B cell (primary cell): Measurements from ENCODE around the gene CYP2R1. TPM values are rescaled to one million over a fixed set of nuclear protein-coding genes. Genes with fewer than 3 reads are reported as not detected.
A peak's percentile ranks its signal among the peaks of the same experiment; 100 is the strongest.

Source experiments
- ATAC-seq: fragments of 200-7000 bp; cut with Tn5 transposase; one replicate; pipeline ENCODE4 v1.10.0; 2021; ENCODE audit warnings: low read depth, mild to moderate bottlenecking, moderate number of reproducible peaks, moderate library complexity
- CTCF ChIA-PET: fragments of 350-600 bp; sonication (Branson Sonifier 250); formaldehyde crosslinking; loops from one replicate; lab custom pipeline; 2021; ENCODE audit warnings: antibody characterized with exemption, inconsistent platforms; lab: Charles Lee
- POLR2A ChIA-PET: fragments of 350-600 bp; sonication (Branson Sonifier 250); formaldehyde crosslinking; loops from one replicate; lab custom pipeline; 2021; ENCODE audit warnings: antibody characterized with exemption; lab: Charles Lee
- DNase-seq: peaks from one replicate; pipeline ENCODE4 v3.0.0; 2013
- H2AFZ ChIP-seq: 2 replicates; pipeline ENCODE4 v1.6.1; 2012; ENCODE audit warnings: mild to moderate bottlenecking, low read depth, low read length; ENCODE audit not compliant: insufficient read depth, poor library complexity, severe bottlenecking
- H3K27ac ChIP-seq, 2 donors: 1 replicate in 1 of 2; 2 replicates in 1 of 2; pipeline ENCODE4 v1.5.1; 2012 to 2013; ENCODE audit warnings: low read length in 2 of 2, mild to moderate bottlenecking in 2 of 2, moderate library complexity in 1 of 2
- H3K27me3 ChIP-seq, 4 experiments: fragments of 200-600 bp in 1 of 4; sonication (generic) in 1 of 4; replicated peaks in 1 of 4; 1 replicate in 2 of 4; 2 replicates in 2 of 4; pipeline versions ENCODE4 v1.6.1 to v1.7.0; 2013 to 2016; ENCODE audit warnings: low read length in 3 of 4, mild to moderate bottlenecking in 2 of 4, mixed read lengths in 1 of 4, moderate library complexity in 1 of 4; ENCODE audit not compliant: insufficient read depth in 4 of 4, control insufficient read depth in 3 of 4; ENCODE audit errors: control extremely low read depth in 1 of 4
- H3K36me3 ChIP-seq, 2 experiments: replicated peaks in 1 of 2; 1 replicate in 1 of 2; 2 replicates in 1 of 2; pipeline versions ENCODE4 v1.6.1 to v1.7.1; 2013; ENCODE audit warnings: low read length in 1 of 2; ENCODE audit not compliant: insufficient read depth in 2 of 2, control insufficient read depth in 1 of 2; ENCODE audit errors: control extremely low read depth in 1 of 2, extremely low read depth in 1 of 2
- H3K4me1 ChIP-seq, 2 donors: fragments of 200-600 bp in 1 of 2; sonication (generic) in 1 of 2; 1 replicate in 1 of 2; 2 replicates in 1 of 2; pipeline versions ENCODE4 v1.5.1 to v1.6.1; 2013 to 2017; ENCODE audit warnings: low read length in 2 of 2; ENCODE audit not compliant: control insufficient read depth in 2 of 2, insufficient read depth in 2 of 2
- H3K4me2 ChIP-seq: replicated peaks from 2 replicates; pipeline ENCODE3; 2012; ENCODE audit warnings: mild to moderate bottlenecking, low read depth, low read length; ENCODE audit not compliant: poor library complexity, severe bottlenecking
- H3K4me3 ChIP-seq, 5 experiments: fragments of 200-600 bp in 1 of 5; sonication (generic) in 1 of 5; 1 replicate in 3 of 5; 2 replicates in 2 of 5; pipeline versions ENCODE4 v1.5.1 to v1.7.0; 2011 to 2016; ENCODE audit warnings: low read length in 4 of 5, mild to moderate bottlenecking in 4 of 5, low read depth in 2 of 5, control low read depth in 1 of 5, moderate library complexity in 1 of 5; ENCODE audit not compliant: insufficient read depth in 1 of 5; ENCODE audit errors: control extremely low read depth in 1 of 5, extremely low read depth in 1 of 5
- H3K79me2 ChIP-seq: fragments of 200-600 bp; sonication (generic); one replicate; pipeline ENCODE4 v1.6.0; 2016; ENCODE audit warnings: low read length; ENCODE audit not compliant: control insufficient read depth, insufficient read depth
- H3K9ac ChIP-seq: fragments of 200-600 bp; sonication (generic); 2 replicates; pipeline ENCODE4 v1.6.1; 2017; ENCODE audit warnings: mild to moderate bottlenecking, low read length, moderate library complexity
- H3K9me3 ChIP-seq, 3 donors: one replicate each; pipeline versions ENCODE4 v1.6.1 to v1.7.1; 2013; ENCODE audit warnings: low read length in 2 of 3; ENCODE audit not compliant: control insufficient read depth in 2 of 3, insufficient read depth in 1 of 3; ENCODE audit errors: control extremely low read depth in 1 of 3
- H4K20me1 ChIP-seq: 2 replicates; pipeline ENCODE4 v1.6.0; 2012; ENCODE audit warnings: mild to moderate bottlenecking, low read length; ENCODE audit not compliant: insufficient read depth, control insufficient read depth, poor library complexity, severe bottlenecking
- H3K27ac Mint-ChIP-seq: one replicate; pipeline ENCODE4 v1.8.0; 2021; ENCODE audit warnings: mixed read lengths
- H3K27me3 Mint-ChIP-seq: one replicate; pipeline ENCODE4 v1.8.0; 2021; ENCODE audit warnings: mixed read lengths
- H3K4me1 Mint-ChIP-seq: one replicate; pipeline ENCODE4 v1.8.0; 2021; ENCODE audit warnings: mixed read lengths
- H3K4me3 Mint-ChIP-seq: one replicate; pipeline ENCODE4 v1.8.0; 2021; ENCODE audit warnings: mixed read lengths
- H3K9me3 Mint-ChIP-seq: one replicate; pipeline ENCODE4 v1.8.0; 2022; ENCODE audit warnings: mixed read lengths; ENCODE audit not compliant: insufficient read depth
- EZH2 ChIP-seq: IDR thresholded peaks from 2 replicates; pipeline ENCODE4 v1.6.1; 2012; ENCODE audit warnings: borderline replicate concordance, low read depth, mild to moderate bottlenecking, moderate library complexity, low read length; ENCODE audit not compliant: insufficient read depth, poor library complexity, severe bottlenecking
- WGBS: methylation state at CpG from one replicate; pipeline ENCODE4 v1.1.5; 2013; ENCODE audit warnings: missing lambda C conversion rate; ENCODE audit not compliant: insufficient coverage; 5-methylcytosine and 5-hydroxymethylcytosine counted together
- intact Hi-C: fragments of 100-400 bp; cut with micrococcal nuclease; formaldehyde crosslinking; loops from one replicate; pipeline ENCODE4 v1.10.0; 2022
- polyA plus RNA-seq: library from polyadenylated mRNA; depleted of rRNA; stranded (reverse); fragments of >200 nt; gene quantifications from 2 replicates; pipeline ENCODE4 v1.2.3, GENCODE V29; 2012
- total RNA-seq, 2 donors: library from RNA; stranded (reverse); fragments of 120-200 nt in 1 of 2; gene quantifications; 1 replicate in 1 of 2; 2 replicates in 1 of 2; pipeline versions ENCODE4 v1.2.3 to v1.2.4, GENCODE V29; 2013 to 2022
- TF ChIP-seq, protein P1 (sequence below): fragments of 200-600 bp; IDR thresholded peaks from one replicate; pipeline ENCODE4 v1.8.0; 2022; ENCODE audit warnings: antibody characterized with exemption, mild to moderate bottlenecking

Gene CYP2R1
- total and polyA plus RNA-seq, 2 donors (not counting 1 experiment from before 2014, with no cell fraction given) = 11.6 to 42.4 TPM

DNA sequence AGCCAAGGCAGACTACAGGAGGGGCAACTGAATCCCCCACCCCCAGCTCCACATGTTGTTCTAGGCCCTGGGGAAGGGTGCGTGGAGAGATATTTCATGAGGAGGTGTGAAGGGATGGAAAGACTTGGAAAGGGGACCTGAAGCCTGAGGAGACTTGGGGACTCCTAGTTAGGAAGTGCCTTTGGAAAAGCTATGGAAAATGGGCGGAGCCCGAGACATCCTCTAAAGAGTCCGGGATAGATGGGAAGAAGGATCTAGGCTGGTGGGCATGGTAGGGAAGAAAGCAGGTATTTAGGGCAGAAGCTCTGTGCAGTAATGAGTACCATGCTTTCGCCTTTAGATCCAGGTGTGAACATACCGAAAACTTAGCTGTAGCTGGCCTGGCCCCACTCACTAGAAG, 15.0 kb upstream of the CYP2R1 start:
- POLR2A ChIA-PET = interaction anchor here (1.1 to 4.0 kb wide), 4 partner anchors 15 to 407 kb away, joined by 3 to 29 read pairs (median 4); partner anchors contain the start of gene CYP2R1
- CTCF ChIA-PET = interaction anchor here (0.6 to 8.6 kb wide), 60 partner anchors 8 to 606 kb away, joined by 3 to 214 read pairs (median 7); partner anchors contain the start of genes CALCB, COPB1, CYP2R1 and INSC
- peak overlapping the region; percentile 69 for H3K27ac Mint-ChIP-seq

GRCh38 chr11:14906578-14906977, 14.5 kb upstream of the CYP2R1 start:
- Histone ChIP-seq H3K9me3 (peaks cover 0 to 6% (median 0%) of the 10 kb centered on the region in 3 donors), H3K36me3 (no peaks in the 10 kb centered on the region), H3K4me2 (peak overlapping the region; percentile 100), H3K4me1 (peaks cover 32 to 44% of the 10 kb centered on the region in 2 donors), H3K9ac (no peak overlapping the region), H3K27ac (no peak overlapping the region), H3K4me3 (no peak overlapping the region), H3K27me3 (peaks cover 0 to under 1% (median 0%) of the 10 kb centered on the region in 4 experiments), H4K20me1 (no peaks in the 10 kb centered on the region), H2AFZ (no peak overlapping the region), H3K79me2 (no peaks in the 10 kb centered on the region)
- H3K9me3 Mint-ChIP-seq = no peaks in the 10 kb centered on the region
- no peak overlapping the region for H3K4me3 Mint-ChIP-seq
- intact Hi-C loops = loop anchor here (1.0 to 5.0 kb wide), 4 partner anchors 142 to 1239 kb away; partner anchors contain the start of gene FAR1
- CTCF ChIA-PET = interaction anchor here (0.5 to 8.6 kb wide), 54 partner anchors 8 to 606 kb away, joined by 3 to 214 read pairs (median 8); partner anchors contain the start of genes CALCB, COPB1, CYP2R1 and INSC
- DNase-seq (peak; percentile 58), ATAC-seq (no peak)
- TF ChIP-seq, protein P1, sequence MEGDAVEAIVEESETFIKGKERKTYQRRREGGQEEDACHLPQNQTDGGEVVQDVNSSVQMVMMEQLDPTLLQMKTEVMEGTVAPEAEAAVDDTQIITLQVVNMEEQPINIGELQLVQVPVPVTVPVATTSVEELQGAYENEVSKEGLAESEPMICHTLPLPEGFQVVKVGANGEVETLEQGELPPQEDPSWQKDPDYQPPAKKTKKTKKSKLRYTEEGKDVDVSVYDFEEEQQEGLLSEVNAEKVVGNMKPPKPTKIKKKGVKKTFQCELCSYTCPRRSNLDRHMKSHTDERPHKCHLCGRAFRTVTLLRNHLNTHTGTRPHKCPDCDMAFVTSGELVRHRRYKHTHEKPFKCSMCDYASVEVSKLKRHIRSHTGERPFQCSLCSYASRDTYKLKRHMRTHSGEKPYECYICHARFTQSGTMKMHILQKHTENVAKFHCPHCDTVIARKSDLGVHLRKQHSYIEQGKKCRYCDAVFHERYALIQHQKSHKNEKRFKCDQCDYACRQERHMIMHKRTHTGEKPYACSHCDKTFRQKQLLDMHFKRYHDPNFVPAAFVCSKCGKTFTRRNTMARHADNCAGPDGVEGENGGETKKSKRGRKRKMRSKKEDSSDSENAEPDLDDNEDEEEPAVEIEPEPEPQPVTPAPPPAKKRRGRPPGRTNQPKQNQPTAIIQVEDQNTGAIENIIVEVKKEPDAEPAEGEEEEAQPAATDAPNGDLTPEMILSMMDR = no peak
- TF ChIP-seq EZH2 = no peak
- 78% methylated on average over 5 of the region's 5 CpGs for WGBS
- H3K27me3 Mint-ChIP-seq = no peaks in the 10 kb centered on the region
- H3K4me1 Mint-ChIP-seq = peaks cover 45% of the 10 kb centered on the region
- POLR2A ChIA-PET = interaction anchor here (1.1 to 4.0 kb wide), 3 partner anchors 15 to 406 kb away, joined by 3 to 29 read pairs (median 6); partner anchors contain the start of gene CYP2R1
- H3K27ac Mint-ChIP-seq = peak overlapping the region; percentile 93

More for the DNA sequence above, 15.0 kb upstream of the CYP2R1 start:
- intact Hi-C loops = loop anchor here (1.0 to 5.0 kb wide), 6 partner anchors 117 to 1240 kb away; partner anchors contain the start of gene FAR1
- Mint-ChIP-seq H3K27me3 (no peaks in the 10 kb centered on the region), H3K9me3 (no peaks in the 10 kb centered on the region), H3K4me3 (no peak overlapping the region), H3K4me1 (peaks cover 45% of the 10 kb centered on the region)
- no peak overlapping the region for H3K4me3 ChIP-seq
- ATAC-seq (no peak), DNase-seq (no peak)
- H3K4me2 ChIP-seq = no peak overlapping the region
- no peak for TF ChIP-seq EZH2
- TF ChIP-seq, protein P1 = no peak
- no peak overlapping the region for H3K9ac ChIP-seq
- peaks cover 0 to 6% (median 0%) of the 10 kb centered on the region in 3 donors for H3K9me3 ChIP-seq
- H3K79me2 ChIP-seq = no peaks in the 10 kb centered on the region
- WGBS = 93% methylated on average over 3 of the region's 6 CpGs
- H3K4me1 ChIP-seq = peaks cover 32 to 44% of the 10 kb centered on the region in 2 donors
- no peak overlapping the region for H2AFZ ChIP-seq
- H3K27me3 ChIP-seq = peaks cover 0 to 4% (median 0%) of the 10 kb centered on the region in 4 experiments
- no peaks in the 10 kb centered on the region for H4K20me1 ChIP-seq
- no peaks in the 10 kb centered on the region for H3K36me3 ChIP-seq
- H3K27ac ChIP-seq = no peak overlapping the region
